ENCODE measurements around the gene AR.

DNA sequence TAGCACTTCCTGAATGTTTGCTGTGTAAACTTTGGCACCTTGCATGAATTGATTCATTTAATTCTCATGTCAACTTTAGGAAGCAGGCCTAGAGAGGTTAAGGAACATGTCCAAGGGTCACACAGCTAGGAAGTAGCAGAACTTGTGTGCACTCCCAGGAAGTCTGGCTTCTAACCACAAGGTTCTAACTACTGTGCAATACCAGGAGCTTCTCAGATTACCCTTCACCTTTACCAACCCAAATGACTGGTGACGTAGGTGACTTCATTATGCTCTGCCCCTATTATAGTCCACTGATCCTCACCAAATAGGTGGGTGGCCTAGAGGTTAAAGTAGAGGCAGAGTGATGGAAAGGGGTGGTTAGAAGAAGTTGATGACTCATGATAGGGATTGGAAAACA lies 14.4 kb downstream of the AR start:
- TF ChIP-seq EZH2phosphoT487 (IDR thresholded peaks at IDR 0.05; ENCODE audit: borderline replicate concordance, low read length) (no peak), EZH2 (IDR thresholded peaks at IDR 0.05; ENCODE audit: low read length, unreplicated experiment) (no peak)
- TF ChIP-seq, protein P1, sequence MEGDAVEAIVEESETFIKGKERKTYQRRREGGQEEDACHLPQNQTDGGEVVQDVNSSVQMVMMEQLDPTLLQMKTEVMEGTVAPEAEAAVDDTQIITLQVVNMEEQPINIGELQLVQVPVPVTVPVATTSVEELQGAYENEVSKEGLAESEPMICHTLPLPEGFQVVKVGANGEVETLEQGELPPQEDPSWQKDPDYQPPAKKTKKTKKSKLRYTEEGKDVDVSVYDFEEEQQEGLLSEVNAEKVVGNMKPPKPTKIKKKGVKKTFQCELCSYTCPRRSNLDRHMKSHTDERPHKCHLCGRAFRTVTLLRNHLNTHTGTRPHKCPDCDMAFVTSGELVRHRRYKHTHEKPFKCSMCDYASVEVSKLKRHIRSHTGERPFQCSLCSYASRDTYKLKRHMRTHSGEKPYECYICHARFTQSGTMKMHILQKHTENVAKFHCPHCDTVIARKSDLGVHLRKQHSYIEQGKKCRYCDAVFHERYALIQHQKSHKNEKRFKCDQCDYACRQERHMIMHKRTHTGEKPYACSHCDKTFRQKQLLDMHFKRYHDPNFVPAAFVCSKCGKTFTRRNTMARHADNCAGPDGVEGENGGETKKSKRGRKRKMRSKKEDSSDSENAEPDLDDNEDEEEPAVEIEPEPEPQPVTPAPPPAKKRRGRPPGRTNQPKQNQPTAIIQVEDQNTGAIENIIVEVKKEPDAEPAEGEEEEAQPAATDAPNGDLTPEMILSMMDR (conservative IDR thresholded peaks at IDR 0.05; ENCODE audit: low read depth, low read length): no peak
